ENCODE measurements around the gene CPM.

DNA sequence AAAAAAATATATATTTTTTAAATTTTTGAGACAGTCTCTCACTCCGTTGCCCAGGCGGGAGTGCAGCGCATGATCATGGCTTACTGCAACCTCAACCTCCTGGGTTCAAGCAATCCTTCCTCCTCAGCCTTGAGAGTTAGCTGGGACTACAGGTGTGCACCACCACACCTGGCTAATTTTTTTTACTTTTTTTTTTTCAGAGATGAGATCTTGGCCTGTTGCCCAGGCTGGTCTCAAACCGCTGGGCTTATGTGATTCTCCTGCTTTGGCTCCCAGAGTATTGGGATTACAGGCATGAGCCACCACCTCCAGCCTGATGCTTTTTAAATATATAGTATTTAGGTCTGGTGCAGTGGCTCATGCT is 100.5 kb downstream of the CPM start:
- TF ChIP-seq, protein P1, sequence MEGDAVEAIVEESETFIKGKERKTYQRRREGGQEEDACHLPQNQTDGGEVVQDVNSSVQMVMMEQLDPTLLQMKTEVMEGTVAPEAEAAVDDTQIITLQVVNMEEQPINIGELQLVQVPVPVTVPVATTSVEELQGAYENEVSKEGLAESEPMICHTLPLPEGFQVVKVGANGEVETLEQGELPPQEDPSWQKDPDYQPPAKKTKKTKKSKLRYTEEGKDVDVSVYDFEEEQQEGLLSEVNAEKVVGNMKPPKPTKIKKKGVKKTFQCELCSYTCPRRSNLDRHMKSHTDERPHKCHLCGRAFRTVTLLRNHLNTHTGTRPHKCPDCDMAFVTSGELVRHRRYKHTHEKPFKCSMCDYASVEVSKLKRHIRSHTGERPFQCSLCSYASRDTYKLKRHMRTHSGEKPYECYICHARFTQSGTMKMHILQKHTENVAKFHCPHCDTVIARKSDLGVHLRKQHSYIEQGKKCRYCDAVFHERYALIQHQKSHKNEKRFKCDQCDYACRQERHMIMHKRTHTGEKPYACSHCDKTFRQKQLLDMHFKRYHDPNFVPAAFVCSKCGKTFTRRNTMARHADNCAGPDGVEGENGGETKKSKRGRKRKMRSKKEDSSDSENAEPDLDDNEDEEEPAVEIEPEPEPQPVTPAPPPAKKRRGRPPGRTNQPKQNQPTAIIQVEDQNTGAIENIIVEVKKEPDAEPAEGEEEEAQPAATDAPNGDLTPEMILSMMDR (IDR thresholded peaks at IDR 0.05), result no peak
- TF ChIP-seq POLR2AphosphoS5 (IDR thresholded peaks at IDR 0.05), result no peak
